IMR-90 (cell line): ENCODE measurements around the gene CYP2E1.

Source experiments
- MXI1 ChIP-seq: IDR thresholded peaks from 2 replicates; pipeline ENCODE4 v1.6.1; 2012; ENCODE audit warnings: low read depth, mild to moderate bottlenecking, low read length, moderate library complexity, borderline replicate concordance
- POLR2A ChIP-seq: IDR thresholded peaks from 2 replicates; pipeline ENCODE4 v1.6.1; 2012; ENCODE audit warnings: mild to moderate bottlenecking, low read depth, low read length
- RFX5 ChIP-seq: IDR thresholded peaks from 2 replicates; pipeline ENCODE4 v1.8.0; 2012; ENCODE audit warnings: low read depth, mild to moderate bottlenecking, low read length, moderate library complexity
- SMC3 ChIP-seq: fragments of 150-350 bp; IDR thresholded peaks from 2 replicates; pipeline ENCODE4 v1.6.1; 2016; ENCODE audit warnings: low read depth, mild to moderate bottlenecking, antibody characterized with exemption, low read length, moderate library complexity
- TF ChIP-seq, protein P1 (sequence below): conservative IDR thresholded peaks from 2 replicates; pipeline ENCODE4 v1.5.1; 2012; ENCODE audit warnings: mild to moderate bottlenecking, low read depth, low read length, improper control_type of control experiment

- TF ChIP-seq, protein P1, sequence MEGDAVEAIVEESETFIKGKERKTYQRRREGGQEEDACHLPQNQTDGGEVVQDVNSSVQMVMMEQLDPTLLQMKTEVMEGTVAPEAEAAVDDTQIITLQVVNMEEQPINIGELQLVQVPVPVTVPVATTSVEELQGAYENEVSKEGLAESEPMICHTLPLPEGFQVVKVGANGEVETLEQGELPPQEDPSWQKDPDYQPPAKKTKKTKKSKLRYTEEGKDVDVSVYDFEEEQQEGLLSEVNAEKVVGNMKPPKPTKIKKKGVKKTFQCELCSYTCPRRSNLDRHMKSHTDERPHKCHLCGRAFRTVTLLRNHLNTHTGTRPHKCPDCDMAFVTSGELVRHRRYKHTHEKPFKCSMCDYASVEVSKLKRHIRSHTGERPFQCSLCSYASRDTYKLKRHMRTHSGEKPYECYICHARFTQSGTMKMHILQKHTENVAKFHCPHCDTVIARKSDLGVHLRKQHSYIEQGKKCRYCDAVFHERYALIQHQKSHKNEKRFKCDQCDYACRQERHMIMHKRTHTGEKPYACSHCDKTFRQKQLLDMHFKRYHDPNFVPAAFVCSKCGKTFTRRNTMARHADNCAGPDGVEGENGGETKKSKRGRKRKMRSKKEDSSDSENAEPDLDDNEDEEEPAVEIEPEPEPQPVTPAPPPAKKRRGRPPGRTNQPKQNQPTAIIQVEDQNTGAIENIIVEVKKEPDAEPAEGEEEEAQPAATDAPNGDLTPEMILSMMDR: no peak
- no peak for TF ChIP-seq POLR2A
- TF ChIP-seq MXI1: no peak
- TF ChIP-seq SMC3: no peak
- no peak for TF ChIP-seq RFX5
These were observed 3.4 kb upstream of the CYP2E1 start for GRCh38 chr10:133523631-133524203.
